AG09319 (cell line): Measurements from ENCODE around the gene POU2AF1.
"Not testable (repeated sequence)": the region's sequence is repeated elsewhere in the genome, so short reads cannot be mapped to it uniquely, and the experiment has no call there.

Source experiments
- DNase-seq: peaks from one replicate; pipeline ENCODE4 v3.0.0-alpha.2; 2010; ENCODE audit warnings: low read depth; ENCODE audit errors: extremely low read depth
- TF ChIP-seq, protein P1 (sequence below): IDR thresholded peaks from 2 replicates; pipeline ENCODE4 v1.5.1; 2011; ENCODE audit warnings: low read depth, mild to moderate bottlenecking, inconsistent platforms, low read length, moderate library complexity

POU2AF1 gene

DNA sequence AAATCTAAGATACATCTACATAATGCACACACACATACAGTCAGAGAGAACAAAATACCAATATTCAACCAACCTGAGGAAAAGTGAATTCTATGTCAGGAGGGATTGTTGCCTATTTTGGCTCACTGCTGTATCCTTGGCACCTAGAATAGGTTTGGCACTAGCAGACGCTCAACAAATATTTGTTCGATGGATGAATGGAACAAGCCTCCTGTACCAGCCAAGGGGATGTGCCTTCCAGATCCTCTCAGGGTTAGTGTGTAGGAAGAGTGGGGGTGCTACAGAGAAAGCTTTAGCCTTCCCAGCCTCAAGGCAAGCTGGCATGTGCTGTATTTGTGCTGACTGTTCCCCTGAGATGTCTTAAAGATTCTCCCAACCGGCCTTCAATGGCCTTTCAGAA, 23.3 kb upstream of the POU2AF1 start:
- TF ChIP-seq, protein P1, sequence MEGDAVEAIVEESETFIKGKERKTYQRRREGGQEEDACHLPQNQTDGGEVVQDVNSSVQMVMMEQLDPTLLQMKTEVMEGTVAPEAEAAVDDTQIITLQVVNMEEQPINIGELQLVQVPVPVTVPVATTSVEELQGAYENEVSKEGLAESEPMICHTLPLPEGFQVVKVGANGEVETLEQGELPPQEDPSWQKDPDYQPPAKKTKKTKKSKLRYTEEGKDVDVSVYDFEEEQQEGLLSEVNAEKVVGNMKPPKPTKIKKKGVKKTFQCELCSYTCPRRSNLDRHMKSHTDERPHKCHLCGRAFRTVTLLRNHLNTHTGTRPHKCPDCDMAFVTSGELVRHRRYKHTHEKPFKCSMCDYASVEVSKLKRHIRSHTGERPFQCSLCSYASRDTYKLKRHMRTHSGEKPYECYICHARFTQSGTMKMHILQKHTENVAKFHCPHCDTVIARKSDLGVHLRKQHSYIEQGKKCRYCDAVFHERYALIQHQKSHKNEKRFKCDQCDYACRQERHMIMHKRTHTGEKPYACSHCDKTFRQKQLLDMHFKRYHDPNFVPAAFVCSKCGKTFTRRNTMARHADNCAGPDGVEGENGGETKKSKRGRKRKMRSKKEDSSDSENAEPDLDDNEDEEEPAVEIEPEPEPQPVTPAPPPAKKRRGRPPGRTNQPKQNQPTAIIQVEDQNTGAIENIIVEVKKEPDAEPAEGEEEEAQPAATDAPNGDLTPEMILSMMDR: no peak

DNA sequence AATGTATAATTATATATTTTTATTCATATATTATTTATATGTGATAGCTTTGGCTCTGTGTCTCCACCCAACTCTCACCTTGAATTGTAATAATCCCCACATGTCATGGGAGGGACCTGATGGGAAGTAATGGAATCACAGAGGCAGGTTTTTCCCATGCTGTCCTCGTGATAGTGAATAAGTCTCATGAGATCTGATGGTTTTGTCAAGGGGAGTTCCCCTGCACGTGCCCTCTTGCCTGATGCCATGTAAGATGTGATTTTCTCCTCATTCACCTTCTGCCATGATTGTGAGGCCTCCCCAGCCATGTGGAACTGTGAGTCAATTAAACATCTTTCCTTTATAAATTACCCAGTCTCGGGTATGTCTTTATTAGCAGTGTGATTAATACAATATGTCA, 22.9 kb upstream of the POU2AF1 start:
- not testable (repeated sequence) for DNase-seq

More for the DNA sequence above, 23.3 kb upstream of the POU2AF1 start:
- DNase-seq: no peak

DNA sequence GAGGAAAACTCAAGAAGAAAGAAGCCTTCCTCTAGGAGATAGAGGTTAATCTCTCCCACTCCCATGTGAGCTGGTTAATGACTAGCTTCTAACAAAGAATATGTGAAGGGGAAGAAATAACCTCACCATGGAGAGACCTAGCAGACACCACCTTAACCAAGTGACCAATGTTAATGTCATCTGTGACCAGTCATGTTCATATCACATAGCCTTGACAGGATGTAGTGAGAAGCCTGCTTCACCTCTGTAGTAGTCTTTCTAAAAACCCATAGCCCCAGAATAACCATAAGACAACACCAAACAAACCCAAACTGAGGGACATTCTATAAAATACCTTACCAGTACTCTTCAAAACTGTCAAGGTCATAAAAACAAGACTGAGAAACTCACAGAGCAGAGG, 21.5 kb upstream of the POU2AF1 start:
- no peak for DNase-seq
- TF ChIP-seq, protein P1: no peak

DNA sequence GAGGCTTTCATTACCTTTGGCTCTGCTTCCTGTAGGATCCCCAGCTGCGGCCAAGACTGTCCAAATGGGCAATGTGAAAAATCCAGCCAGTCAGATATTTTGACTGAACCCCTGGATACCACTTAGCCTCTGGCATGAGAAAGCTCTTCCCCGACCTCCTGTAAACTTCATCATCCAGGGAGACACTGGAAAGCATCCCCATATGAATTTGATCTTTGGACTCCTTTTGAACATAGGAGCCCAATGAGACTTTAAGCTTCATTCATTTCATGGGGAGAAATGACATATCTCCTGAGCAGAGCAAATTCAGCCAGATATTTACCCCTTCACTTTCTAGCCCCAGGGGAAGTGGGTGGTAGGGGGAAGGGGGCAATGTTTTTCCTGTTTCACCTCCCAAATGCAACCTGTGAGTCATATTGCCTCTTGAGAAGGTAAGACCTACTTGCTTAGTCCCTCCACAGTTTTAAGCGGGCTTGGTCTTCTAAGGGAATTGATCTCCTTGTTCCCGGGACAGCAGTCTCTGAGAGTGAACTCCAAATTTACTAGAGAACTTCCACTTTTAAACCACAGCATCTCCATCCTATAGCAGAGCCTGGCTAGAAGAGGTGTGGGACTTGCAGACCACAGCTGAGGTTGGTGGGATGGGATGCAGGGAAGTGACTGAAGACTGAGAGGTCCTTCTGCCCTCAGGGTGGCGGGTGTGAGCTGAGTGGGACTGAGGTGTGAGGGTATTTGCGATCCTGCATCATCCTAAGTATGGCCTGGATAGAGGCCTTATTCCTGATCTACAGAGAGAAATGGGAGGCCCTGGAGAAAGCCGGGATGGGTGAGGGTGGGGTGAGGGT, 20.3 kb upstream of the POU2AF1 start:
- TF ChIP-seq, protein P1: no peak
- DNase-seq: no peak

DNA sequence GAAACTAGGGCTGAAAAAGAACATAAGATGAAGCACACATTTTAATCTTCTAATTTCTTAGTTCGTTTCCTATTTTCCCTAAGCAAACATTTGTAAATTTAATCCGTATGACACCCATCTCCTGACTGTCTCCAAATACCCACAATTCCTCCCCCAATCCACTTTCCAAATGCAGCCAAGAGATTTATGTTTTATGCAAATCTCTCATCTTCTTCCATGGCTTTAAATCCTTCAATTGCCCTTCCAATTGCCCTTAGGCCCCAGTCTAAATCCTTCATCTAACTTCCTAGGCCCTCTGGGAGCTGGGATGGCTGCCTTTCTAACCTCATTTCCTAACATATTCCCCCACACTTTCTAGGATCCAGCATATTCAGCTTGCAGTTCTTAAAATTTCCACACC, 18.0 kb upstream of the POU2AF1 start:
- DNase-seq: no peak
- TF ChIP-seq, protein P1: no peak

DNA sequence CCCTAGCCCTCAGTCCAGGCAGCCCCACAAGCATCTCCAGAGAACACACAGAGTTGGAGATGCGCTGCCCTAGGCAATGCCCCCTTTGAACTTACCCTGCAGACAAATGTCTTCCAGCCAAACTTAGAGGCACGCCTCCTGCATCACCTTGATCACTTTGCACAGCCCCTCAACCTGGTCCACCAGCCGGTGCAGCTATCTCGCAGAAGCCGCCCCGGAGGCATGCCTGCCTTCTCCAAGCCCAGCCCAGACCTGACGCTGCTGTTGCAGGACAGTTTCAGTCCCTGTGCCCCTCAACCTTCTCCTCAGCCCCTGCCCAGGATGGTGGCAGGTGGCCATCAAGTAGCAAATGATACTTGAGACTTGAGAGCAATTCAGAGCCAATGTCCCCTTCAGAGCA, 16.7 kb upstream of the POU2AF1 start:
- TF ChIP-seq, protein P1: no peak
- DNase-seq: no peak

DNA sequence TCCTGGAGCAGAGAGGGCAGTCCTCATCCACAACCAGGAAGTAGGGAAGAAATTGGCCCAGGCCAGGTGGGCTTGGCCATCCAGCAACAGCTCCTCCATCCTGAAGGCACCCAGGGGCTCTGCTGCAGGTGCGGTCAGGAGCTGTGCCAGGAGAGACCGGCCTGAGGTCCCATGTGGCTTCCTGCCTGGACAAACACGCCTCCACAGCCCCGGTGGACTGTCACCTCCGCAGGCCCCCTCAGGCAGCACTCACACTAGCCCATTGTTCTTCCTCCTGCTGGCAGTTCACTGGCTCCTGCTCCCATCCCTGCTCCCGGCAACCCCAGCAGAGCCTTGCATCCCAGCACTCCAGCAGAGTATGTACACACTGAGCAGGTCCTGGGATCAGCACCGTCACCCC, 16.0 kb upstream of the POU2AF1 start:
- no peak for DNase-seq
- TF ChIP-seq, protein P1: no peak

DNA sequence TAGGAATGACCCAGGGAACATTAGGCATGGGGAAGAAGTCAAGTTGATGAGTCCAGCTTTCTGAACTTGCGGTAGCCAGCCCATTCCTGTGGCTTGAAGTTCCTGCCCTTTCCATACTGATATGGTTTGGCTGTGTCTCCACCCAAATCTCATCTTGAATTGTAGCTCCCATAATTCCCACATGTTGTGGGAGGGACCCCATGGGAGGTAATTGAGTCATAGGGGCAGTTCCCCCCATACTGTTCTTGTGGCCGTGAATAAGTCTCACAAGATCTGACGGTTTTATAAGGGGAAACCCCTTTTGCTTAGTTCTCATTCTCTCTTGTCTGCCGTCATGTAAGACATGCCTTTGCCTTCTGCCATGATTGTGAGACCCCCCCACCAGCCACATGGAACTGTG, 15.1 kb upstream of the POU2AF1 start:
- DNase-seq: not testable (repeated sequence)
